ENCODE results near the gene PRKG1.
"Not testable (repeated sequence)": the region's sequence is repeated elsewhere in the genome, so short reads cannot be mapped to it uniquely, and the experiment has no call there.

PRKG1 gene

DNA sequence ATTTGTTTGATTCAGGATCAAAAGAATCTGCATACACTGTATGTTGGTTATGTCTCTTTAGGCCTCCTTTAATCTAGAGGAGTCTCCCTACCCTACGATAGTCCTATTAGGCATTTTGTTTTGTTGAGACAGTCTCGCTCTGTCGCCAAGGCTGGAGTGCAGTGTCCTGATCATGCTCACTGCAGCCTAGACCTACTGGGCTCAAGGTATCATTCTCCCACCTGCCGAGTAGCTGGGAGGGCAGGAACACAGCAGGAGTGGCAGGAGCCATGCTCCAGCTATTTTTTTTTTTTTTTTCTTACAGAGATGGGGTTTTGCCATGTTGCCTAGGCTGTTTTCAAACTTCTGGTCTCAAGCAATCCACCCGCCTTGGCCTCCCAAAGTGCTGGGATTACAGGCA lies 1116.8 kb downstream of the PRKG1 start:
- DNase-seq, result no peak

DNA sequence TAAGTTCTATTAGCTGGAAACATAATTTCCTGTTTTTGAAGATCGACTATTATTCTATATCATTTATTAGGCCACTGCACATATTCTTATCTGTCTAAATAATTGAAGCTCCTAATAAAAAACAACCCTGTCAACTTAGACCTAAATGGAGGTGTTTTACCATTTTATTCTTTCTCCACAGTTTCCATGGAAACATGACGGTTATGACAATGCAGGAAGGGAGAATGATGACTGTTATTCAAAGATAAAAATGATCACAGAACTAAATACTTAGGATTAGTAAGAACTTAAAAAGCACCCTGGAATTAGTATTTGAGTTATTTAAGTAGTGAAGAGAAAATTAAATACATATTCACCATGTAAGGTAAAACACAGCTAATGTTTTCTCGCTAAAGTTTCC lies 1119.9 kb downstream of the PRKG1 start:
- no peak for DNase-seq

DNA sequence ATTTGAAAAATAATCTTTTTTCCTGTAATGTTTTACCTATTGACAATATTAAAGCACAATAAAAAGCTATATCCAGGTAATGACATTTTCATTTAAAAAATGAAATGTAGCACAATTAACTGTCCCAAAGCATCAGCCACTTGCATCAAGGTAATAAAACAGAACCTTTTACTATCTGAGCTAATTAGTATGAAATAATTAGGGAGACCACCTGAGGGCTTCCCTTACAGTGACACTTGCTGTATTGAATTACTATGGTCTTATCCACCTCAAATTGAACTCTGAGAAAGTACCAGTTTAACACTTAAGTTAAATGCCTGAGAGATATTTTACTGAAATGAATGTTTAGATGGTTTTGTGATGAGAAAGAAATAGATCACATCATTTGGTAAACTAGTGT lies 1120.4 kb downstream of the PRKG1 start:
- no peak for DNase-seq

DNA sequence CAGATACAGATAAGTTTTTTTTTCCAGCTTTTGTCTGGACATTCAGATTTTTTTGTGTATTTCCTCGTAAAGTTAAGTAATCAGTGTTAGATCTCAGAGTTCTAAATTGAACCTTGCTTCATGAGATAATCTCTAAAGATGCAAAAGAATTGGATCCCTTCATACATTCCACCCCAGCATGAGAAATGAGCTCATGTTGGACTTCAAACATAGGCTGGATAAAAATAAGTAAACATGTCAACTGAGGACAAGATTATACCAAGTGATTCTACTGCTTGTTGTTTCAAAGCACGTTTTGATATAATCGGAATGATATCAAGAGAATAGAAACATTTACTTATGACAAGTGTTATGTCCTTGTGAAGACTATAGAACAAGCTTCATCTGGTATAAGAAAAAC lies 1122.8 kb downstream of the PRKG1 start:
- no peak for DNase-seq

DNA sequence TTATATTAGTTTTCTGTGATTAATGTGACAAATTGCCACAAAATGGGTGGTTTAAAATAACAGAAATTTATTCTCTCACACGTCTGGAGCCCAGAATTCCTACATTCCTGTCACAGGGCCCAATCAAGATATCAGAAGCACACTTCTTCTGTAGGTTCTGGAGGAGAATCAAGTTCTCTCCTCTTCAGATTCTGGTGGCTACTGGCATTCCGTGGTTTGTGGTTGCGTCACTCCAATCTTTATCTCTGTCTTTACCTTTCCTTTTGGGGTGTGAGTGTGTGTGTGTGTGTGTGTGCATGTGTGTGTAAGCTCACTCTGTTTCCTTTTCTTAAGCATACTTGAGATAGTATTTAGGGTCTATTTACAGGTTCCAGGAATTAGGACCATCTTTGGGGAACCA lies 1124.3 kb downstream of the PRKG1 start:
- DNase-seq, result no peak

DNA sequence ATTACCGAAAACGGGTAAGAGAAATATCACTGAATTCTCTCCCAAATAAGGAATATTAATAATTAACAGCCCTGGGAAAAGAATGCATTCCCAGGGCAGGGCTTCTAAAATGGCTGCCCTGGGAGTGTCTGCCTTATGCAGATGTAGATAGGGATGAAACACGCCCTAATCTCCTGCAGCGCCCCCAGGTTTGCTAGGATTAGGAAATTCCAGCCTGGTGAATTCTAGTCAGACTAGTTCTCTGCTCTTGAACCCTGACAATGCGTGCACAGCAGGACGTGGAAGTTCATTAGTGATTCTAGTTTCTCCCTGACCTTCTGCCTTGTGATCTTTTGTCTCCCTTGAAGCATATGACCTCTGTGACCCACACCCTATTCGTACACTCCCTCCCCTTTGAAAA lies 1130.6 kb downstream of the PRKG1 start:
- DNase-seq, result not testable (repeated sequence)

DNA sequence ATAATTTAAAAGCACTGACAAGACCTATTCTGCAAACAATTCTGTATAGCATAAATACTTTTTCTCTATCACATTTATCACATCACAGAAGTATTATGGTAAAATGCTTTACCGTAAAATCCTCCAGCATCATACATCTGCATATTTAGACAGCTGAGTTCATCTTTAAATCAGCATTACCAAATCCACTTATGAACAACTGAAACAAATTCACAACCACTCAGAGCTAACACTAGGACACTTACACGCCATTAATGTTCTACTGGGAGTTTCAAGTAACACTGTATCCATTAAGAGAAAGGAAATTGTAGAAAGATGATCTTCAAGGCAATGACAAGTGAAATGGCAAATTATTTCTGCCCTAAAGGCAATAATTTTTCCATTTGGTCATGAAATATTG lies 1134.1 kb downstream of the PRKG1 start:
- no peak for DNase-seq

DNA sequence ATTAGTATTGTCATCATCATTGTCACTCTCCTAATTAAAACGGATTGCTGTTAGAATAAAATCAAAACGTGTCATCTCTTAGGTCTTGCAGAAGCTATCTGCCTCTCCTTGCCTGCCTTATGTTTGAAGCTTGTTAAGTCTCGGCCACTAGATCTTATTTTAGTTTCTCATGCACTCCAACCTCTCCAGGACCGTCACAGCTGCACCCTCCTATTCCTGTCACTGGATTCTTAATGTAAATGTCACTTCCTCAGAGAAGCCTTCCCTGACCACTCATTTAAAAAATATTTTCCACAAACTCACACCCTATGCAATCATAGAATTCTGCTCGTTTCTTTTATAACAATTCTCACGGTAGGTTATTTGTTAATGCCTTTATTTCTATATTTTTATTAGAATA lies 1135.9 kb downstream of the PRKG1 start:
- DNase-seq, result no peak

DNA sequence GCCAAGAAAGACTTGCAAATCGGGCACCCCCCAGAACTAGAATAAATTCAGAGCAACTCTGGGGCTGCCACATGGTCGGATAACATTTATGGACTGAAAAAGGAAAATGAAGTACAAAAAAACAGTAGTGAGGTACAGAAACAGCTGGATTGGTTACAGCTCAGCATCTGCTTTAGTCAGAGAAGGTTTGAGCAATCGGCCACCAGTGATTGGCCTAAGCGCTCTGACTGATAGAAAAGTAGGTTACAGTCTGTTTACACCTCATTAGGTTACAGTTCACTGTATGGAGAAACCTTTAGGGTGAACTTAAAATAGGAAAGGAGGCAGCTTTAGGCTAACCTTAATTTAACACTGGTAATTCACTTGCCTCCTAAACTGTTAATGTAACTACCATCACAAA lies 1137.8 kb downstream of the PRKG1 start:
- no peak for DNase-seq

DNA sequence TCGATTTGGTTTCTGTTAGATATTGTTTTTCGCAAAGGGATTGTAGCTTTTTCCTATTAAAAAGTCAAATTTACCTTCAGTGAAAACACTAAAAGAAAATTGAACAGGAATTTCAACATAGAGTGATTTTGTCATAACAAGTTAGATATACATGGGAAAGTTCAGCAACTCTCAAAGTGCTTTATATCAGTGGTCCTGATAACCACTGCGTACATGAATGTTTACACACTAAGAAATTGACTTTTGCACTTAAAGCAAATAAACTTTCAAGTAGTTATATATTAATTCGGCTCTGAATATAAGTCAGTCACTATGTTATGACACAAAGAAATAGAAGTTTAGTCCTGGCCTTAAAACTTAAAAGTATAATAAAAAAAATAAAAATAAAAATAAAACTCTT lies 1138.5 kb downstream of the PRKG1 start:
- DNase-seq, result no peak

DNA sequence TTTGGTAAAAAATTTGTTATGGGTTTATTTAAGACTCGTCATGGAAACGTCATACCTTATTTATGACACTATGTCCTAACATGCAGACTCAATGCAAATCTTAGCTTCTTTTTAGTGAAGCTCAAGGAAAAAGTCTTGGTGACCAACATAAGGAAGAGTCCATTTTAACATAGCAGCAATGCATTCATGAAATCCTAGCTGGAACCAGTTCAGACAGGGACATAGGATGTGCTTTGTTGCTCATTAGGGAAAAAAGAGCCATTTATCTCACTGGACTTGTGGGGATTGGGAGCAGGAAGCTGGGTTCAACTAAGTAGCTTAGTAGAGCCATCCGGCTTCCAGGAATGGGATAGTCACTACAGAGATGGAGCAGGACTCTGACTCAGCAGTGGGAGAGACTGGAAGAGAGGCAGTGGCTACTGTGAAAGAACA lies 1139.0 kb downstream of the PRKG1 start:
- no peak for DNase-seq

DNA sequence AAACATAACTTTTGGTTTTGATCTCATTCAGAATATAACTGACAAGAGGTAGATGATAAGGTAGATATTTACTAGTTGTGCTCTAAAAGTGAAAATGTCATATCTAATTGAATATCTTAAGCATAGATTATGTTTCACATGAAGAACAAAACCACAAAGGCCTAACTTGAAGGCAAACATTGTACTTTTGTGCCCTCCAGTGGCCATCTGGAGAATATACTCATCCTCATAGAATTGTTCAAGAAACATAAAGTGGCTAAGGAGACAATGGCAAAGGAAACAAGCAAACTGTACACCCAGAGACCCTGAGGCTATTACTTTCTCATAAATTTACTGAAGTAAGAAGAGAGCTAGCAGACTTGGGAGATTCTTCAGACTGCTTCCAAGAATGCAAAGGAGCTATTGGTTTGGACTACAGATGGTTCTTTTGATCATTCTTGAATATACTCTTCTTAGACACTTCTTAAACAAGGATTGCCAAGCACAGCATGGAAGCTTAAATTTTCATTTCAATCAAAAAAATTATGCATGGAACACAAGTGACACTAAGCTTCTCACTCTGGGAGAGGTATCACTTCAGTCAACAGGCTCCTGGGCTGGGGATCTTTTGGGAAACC lies 1141.6 kb downstream of the PRKG1 start:
- peak; percentile 63 to 77 (median 74) for DNase-seq

DNA sequence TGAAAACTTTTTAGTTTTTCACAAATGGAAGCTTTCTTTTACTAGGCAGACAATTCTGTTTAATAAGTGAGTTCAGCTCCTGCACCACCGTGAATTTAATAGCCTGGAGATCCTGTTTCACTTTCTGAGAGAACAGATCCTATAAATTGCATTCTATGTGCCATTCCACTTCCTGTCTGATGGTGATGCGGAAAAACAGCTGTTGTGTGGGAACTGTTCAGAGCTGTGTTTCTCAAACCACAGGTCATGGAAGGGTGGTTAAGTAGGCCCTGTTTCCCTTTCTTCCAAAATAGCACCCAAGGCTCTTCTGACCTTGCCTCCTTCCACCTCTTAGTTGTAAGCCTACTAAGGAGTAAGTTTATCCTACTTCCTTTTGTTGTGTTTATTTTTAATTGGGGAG lies 1142.6 kb downstream of the PRKG1 start:
- DNase-seq, result peak; percentile 67 to 85 (median 75)

DNA sequence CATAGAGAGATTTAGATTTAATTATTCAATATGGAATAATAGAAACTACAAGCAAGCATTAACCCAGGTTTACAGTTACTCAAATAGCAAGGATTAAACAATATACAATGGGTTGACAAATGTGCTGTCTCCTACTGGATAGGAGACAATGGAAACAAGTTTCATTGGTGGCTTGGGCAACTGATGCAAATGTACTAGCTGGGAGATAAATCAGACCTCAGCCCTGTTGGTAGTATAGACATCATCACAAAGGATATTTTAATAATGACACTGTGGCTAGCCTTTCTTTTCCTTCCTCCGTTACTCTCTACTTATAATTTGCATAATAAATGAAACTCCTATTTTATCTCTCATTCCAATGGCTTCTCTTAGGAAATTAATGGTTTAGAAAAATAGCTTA lies 1143.2 kb downstream of the PRKG1 start:
- DNase-seq, result no peak

DNA sequence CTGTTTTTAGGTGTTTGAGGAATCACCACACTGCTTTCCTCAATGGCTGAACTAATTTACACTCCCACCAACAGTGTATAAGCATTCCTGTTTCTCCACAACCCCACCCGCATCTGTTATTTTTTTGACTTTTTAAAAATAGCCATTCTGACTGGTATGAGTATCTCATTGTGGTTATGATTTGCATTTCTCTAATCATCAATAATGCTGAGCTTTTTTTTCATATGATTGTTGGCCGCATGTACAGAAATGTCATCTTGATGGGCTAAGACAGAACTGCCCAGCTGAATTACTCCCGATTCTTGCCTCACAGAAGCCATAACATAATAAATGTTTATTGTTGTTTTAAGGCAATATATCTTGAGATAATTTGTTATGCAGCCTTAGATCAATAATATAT lies 1146.7 kb downstream of the PRKG1 start:
- DNase-seq, result no peak

DNA sequence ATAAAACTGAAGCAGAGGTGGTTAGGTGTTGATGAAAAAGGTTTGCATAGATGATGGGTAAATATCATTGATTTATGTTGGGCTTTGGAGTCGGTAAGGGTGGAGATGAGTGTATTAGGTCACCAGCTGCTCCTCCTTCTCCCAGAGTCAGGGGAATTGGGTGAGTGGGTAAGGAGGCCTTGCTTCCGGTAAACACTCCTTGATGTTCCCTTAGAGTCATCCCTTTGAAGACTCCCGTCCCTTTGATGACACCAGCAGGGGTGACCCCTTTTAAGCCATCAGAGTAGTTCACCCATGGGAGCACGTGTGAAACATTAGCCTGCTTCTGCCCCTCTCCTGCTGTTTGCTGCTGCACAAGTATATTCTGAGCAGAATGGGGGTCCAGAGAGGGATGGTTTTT lies 1147.6 kb downstream of the PRKG1 start:
- DNase-seq, result no peak

DNA sequence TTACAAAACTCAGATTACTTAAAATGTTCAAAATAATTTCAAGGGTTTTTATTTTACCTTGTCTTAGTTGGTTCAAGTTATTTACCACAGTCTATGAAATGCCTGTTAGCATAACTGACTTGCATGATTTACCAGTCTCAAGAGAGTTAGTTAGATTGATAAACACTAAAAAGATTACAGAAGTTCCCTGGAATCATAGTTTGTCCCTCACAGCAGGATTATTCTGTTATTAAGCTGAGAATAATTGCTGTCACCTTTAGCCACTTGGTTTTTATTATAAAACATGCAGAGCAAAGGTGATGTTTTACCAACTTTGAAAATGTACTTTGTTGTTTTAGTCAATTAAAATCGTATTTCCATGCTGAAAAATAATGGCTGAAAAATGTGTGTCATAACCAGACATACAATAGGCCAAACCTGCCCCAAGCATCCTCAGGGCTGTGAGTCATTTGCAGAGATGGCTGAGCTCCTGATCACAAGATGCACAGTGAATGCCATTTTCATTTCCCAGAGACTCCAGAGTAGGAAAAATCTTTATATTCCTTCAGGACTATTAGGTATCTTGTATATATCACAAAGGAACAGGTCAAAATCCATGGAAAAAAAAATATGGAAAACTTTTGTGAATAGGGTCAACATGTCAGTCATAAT lies 1152.0 kb downstream of the PRKG1 start:
- DNase-seq, result no peak

DNA sequence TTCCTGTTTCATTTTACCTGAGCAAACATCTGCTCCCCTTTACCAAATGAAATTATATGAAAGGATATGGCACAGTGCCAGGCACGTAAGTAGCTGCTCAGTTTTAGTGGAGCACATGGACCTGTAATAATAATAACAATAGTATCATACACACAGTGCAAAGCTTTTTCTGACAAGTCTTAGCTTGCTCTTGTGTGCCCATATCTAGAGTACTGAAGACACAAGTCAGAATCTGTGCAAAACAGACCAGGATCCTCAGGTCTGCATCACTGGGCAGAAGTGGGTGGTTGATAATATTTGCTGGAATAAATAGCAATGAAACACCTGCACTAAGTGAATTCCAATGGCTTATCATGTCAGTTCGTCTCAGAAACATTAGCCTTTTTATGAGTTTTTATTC lies 1154.3 kb downstream of the PRKG1 start:
- no peak for DNase-seq

DNA sequence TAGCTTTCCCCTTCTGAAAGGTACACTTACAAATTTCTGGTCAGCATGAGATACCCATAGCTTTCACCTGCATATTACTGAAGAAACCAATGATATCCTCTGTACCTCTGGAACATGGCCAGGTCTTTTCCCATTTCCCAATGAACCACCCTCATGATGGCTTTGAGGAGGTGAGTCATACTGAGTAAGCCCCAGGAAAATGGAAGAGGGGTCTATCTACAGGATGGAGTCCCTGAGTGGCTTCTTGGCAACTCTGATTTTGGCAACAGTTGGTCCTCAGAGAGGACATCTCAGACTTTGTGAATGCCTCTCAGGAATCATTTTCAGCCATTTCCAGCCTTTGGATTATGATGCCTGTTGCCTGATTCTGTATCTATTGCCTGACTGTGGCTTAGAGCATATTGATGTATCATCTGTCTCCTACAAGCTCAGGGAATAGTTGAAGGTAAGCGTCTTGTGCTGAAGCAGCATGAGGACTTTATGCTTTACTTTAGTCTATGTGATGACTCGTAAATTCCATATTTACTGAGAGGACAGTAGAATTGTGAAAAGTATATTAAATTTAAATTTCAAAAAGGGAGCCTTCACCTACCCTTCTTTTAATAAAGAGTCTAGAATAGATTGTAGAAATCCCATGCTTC lies 1155.1 kb downstream of the PRKG1 start:
- DNase-seq, result no peak

DNA sequence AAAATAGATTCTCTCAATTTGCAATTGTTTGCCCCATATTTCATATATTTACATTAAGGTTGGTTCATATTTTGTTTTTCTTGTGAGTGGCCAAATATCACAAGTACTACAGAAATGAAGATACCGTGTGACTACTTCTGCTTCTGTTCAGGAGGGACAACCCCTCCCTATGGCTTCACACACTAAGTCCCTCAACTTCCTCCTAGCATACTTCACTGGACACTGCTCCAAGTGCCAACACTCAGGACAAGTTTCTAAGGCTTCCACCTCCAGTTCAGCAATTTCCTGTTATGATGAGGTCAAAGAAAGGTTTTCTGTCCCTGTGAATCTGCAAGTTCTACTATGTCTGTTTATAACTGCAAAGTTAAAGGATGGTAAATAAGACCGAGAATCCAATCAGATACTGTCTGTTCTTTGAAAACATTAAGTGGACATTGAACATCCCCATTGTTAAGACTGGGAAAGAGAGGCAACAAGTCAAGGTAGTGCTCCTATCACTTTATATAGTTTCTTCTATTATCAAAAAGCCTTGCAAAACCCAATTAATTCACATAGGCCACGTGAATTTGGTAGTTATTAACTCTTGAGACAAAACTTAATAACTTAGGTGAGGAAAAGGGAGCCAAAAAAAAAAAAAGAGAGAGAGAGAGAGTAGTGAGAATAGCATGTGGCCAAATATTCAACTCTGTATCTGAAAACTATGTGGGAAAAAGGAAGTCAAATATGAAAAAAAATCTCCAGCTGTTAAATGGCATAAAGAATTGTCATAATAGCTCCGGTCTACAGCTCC lies 1158.5 kb downstream of the PRKG1 start:
- DNase-seq, result peak; percentile 57 to 85 (median 76)

DNA sequence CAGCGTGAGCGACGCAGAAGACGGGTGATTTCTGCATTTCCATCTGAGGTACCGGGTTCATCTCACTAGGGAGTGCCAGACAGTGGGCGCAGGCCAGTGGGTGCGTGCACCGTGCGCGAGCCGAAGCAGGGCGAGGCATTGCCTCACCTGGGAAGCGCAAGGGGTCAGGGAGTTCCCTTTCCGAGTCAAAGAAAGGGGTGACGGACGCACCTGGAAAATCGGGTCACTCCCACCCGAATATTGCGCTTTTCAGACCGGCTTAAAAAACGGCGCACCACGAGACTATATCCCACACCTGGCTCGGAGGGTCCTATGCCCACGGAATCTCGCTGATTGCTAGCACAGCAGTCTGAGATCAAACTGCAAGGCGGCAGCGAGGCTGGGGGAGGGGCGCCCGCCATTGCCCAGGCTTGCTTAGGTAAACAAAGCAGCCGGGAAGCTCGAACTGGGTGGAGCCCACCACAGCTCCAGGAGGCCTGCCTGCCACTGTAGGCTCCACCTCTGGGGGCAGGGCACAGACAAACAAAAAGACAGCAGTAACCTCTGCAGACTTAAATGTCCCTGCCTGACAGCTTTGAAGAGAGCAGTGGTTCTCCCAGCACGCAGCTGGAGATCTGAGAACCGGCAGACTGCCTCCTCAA lies 1159.2 kb downstream of the PRKG1 start:
- DNase-seq, result not testable (repeated sequence)

DNA sequence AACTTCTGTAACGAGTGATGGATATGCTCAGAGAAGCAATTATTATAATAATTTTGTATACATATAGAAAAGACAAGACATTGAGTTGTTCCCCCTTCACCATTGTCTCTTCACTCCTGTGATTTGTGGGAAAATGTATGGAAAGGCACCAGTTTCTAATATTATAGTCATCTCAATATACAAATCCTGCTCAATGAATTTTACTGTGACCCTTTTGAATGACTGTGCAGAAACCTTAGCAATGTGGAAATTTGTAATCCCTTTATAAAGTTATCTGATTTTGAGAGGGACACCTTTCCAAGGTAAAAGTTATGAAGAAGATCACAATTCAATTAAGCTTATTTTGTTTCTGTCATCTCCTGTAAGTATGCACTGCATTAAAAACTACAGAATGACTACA lies 1165.5 kb downstream of the PRKG1 start:
- no peak for DNase-seq

DNA sequence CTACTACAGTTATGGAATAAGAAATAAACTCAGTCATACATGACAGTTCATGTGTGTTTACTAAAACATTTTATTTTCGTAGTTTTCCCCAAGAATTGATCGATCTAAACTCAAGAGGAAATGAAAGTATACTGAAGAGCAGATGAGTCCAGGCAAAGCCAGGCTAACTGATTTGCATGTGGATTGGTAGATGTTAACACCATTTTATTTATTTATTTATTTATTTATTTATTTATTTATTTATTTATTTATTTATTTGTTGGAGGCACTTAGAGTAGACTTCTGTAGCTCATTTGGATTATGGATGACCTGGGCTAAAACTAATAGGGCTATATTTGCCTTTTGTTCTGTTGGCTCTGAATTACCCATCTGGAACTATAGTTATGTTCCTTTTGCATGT lies 1171.3 kb downstream of the PRKG1 start:
- no peak for DNase-seq
